ENCODE data around the gene NCR3LG1. TPM values are rescaled to one million over a fixed set of nuclear protein-coding genes. Genes with fewer than 3 reads are reported as not detected.

NCR3LG1 gene
- polyA plus RNA-seq, 2 of the 4 experiments (the other 2 are of a cell fraction), result 1.1 to 2.4 TPM

GRCh38 chr11:17415523-17416104 lies 64.0 kb downstream of the NCR3LG1 start:
- POLR2A ChIA-PET, result no interaction called here

DNA sequence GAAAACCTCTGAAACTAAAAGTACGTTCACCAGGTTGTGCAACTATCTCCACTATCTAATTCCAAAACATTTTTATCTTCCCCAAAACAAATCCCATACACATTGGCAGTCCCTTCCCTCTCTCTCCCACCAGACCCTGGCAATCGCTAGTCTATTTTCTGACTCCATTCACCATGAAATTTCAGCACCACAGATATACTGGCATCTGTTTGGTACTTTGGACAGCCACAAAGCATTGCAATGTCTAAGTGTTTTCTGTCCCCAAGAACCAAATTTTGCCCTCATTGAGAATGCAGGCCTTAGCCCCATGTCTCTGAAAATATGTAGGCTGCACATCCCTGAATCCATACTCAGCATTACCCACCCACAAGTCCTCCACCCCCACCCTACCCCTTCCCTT lies 64.9 kb downstream of the NCR3LG1 start:
- no peak for ATAC-seq
- no peak for DNase-seq (ENCODE audit: low read depth in 1 of 2, low spot score in 1 of 2)
- H3K4me1 ChIP-seq, result no peaks in the 10 kb centered on the region
- H3K4me3 ChIP-seq, result no peak overlapping the region
- H3K4me2 ChIP-seq, result no peak overlapping the region
- no peak overlapping the region for H3K27ac ChIP-seq
- no peak for FAIRE-seq
- ChIA-PET POLR2A (no interaction called here), CTCF (no interaction called here)
- WGBS (ENCODE audit: missing lambda C conversion rate), result 55% methylated on average over 2 of the region's 2 CpGs
- TF ChIP-seq RAD21 (conservative IDR thresholded peaks at IDR 0.05 in 1 of 2, IDR thresholded peaks at IDR 0.05 in 1 of 2), result no peak
- no peak for TF ChIP-seq ZFP36 (IDR thresholded peaks at IDR 0.05; ENCODE audit: borderline replicate concordance, partially characterized antibody)
- TF ChIP-seq, protein P1, sequence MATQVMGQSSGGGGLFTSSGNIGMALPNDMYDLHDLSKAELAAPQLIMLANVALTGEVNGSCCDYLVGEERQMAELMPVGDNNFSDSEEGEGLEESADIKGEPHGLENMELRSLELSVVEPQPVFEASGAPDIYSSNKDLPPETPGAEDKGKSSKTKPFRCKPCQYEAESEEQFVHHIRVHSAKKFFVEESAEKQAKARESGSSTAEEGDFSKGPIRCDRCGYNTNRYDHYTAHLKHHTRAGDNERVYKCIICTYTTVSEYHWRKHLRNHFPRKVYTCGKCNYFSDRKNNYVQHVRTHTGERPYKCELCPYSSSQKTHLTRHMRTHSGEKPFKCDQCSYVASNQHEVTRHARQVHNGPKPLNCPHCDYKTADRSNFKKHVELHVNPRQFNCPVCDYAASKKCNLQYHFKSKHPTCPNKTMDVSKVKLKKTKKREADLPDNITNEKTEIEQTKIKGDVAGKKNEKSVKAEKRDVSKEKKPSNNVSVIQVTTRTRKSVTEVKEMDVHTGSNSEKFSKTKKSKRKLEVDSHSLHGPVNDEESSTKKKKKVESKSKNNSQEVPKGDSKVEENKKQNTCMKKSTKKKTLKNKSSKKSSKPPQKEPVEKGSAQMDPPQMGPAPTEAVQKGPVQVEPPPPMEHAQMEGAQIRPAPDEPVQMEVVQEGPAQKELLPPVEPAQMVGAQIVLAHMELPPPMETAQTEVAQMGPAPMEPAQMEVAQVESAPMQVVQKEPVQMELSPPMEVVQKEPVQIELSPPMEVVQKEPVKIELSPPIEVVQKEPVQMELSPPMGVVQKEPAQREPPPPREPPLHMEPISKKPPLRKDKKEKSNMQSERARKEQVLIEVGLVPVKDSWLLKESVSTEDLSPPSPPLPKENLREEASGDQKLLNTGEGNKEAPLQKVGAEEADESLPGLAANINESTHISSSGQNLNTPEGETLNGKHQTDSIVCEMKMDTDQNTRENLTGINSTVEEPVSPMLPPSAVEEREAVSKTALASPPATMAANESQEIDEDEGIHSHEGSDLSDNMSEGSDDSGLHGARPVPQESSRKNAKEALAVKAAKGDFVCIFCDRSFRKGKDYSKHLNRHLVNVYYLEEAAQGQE (IDR thresholded peaks at IDR 0.05), result peak; percentile 47; the same call in 1 of the 2 replicates
- no peaks in the 10 kb centered on the region for H3K9me3 ChIP-seq

More at GRCh38 chr11:17415523-17416104, 64.0 kb downstream of the NCR3LG1 start:
- Histone ChIP-seq H3K9me3 (no peaks in the 10 kb centered on the region), H3K4me2 (no peak overlapping the region), H3K4me3 (no peak overlapping the region), H3K4me1 (no peaks in the 10 kb centered on the region), H3K27ac (no peak overlapping the region)
- WGBS (ENCODE audit: missing lambda C conversion rate), result 8% methylated on average over 2 of the region's 6 CpGs
- ATAC-seq (peak in 1 of 2 experiments; percentile 30; a peak in 2 of 6 replicates), FAIRE-seq (no peak), DNase-seq (ENCODE audit: low read depth in 1 of 2, low spot score in 1 of 2) (no peak)
- TF ChIP-seq NPAS2 (CRISPR knock-in tag; IDR thresholded peaks at IDR 0.05; ENCODE audit: borderline replicate concordance), result no peak
- no peak for TF ChIP-seq SMC3 (IDR thresholded peaks at IDR 0.05)
- TF ChIP-seq MYC (IDR thresholded peaks at IDR 0.05; ENCODE audit: borderline replicate concordance, low read length), result no peak
- TF ChIP-seq POLR2AphosphoS2 (conservative IDR thresholded peaks at IDR 0.05; ENCODE audit: low read length), result no peak
- TF ChIP-seq RCOR1 (IDR thresholded peaks at IDR 0.05; ENCODE audit: low read depth, low read length), result no peak
- TF ChIP-seq, protein P2, sequence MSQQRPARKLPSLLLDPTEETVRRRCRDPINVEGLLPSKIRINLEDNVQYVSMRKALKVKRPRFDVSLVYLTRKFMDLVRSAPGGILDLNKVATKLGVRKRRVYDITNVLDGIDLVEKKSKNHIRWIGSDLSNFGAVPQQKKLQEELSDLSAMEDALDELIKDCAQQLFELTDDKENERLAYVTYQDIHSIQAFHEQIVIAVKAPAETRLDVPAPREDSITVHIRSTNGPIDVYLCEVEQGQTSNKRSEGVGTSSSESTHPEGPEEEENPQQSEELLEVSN (IDR thresholded peaks at IDR 0.05; ENCODE audit: borderline replicate concordance, low read depth), result no peak
- no peak for TF ChIP-seq GATA3 (IDR thresholded peaks at IDR 0.05; ENCODE audit: borderline replicate concordance)
- no peak for TF ChIP-seq RNF2 (IDR thresholded peaks at IDR 0.05; ENCODE audit: borderline replicate concordance, low read depth)
- no peak for TF ChIP-seq CBX2 (IDR thresholded peaks at IDR 0.05; ENCODE audit: borderline replicate concordance, low read depth)
- no peak for TF ChIP-seq BHLHE40 (IDR thresholded peaks at IDR 0.05; ENCODE audit: low read depth, low read length)
- no peak for TF ChIP-seq ZC3H11A (IDR thresholded peaks at IDR 0.05)
- no peak for TF ChIP-seq POLR2A (IDR thresholded peaks at IDR 0.05; ENCODE audit: low read length)
- TF ChIP-seq HOXB13 (CRISPR knock-in tag; IDR thresholded peaks at IDR 0.05; ENCODE audit: low read depth), result no peak
- no peak for TF ChIP-seq RAD21 (conservative IDR thresholded peaks at IDR 0.05 in 1 of 2, IDR thresholded peaks at IDR 0.05 in 1 of 2)
- TF ChIP-seq, protein P3, sequence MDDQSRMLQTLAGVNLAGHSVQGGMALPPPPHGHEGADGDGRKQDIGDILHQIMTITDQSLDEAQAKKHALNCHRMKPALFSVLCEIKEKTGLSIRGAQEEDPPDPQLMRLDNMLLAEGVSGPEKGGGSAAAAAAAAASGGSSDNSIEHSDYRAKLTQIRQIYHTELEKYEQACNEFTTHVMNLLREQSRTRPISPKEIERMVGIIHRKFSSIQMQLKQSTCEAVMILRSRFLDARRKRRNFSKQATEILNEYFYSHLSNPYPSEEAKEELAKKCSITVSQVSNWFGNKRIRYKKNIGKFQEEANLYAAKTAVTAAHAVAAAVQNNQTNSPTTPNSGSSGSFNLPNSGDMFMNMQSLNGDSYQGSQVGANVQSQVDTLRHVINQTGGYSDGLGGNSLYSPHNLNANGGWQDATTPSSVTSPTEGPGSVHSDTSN (IDR thresholded peaks at IDR 0.05), result no peak
- CTCF ChIA-PET, result interaction anchor here (1.7 kb wide), 1 partner anchor 31 kb away, joined by 4 read pairs; no protein-coding TSS in a partner anchor

Measured in A549 (cell line).